ENCODE data around the gene ATM. TPM values are rescaled to one million over a fixed set of nuclear protein-coding genes. Genes with fewer than 3 reads are reported as not detected.
"Not testable (repeated sequence)": the region's sequence is repeated elsewhere in the genome, so short reads cannot be mapped to it uniquely, and the experiment has no call there.

Gene ATM
- polyA plus RNA-seq, 1 donor from 2014 or later = 74.6 TPM

DNA sequence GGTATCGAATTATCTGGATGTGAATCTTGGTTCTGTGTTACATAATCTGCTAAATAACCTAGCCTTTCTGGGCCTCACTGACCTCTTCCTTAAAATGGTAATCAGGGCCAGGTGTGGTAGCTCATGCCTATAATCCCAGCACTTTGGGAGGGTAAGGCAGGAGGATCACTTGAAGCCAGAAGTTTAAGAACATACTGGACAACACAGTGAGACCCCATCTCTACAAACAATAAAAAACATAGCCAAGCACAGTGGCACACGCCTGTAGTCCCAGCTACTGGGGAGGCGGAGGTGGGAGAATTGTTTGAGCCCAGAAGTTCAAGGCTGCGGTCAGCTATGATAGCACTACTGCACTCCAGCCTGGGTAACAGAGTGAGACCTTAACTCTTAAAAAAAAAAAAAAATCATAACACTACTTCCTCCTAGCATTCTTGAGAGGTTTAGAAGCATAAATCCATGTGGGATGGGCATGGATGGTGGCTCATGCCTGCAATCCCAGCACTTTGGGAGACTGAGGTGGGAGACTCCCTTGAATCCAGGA, 171.9 kb downstream of the ATM start:
- TF ChIP-seq TAF1 (IDR thresholded peaks at IDR 0.05; ENCODE audit: low read depth) = no peak
- TF ChIP-seq, protein P1, sequence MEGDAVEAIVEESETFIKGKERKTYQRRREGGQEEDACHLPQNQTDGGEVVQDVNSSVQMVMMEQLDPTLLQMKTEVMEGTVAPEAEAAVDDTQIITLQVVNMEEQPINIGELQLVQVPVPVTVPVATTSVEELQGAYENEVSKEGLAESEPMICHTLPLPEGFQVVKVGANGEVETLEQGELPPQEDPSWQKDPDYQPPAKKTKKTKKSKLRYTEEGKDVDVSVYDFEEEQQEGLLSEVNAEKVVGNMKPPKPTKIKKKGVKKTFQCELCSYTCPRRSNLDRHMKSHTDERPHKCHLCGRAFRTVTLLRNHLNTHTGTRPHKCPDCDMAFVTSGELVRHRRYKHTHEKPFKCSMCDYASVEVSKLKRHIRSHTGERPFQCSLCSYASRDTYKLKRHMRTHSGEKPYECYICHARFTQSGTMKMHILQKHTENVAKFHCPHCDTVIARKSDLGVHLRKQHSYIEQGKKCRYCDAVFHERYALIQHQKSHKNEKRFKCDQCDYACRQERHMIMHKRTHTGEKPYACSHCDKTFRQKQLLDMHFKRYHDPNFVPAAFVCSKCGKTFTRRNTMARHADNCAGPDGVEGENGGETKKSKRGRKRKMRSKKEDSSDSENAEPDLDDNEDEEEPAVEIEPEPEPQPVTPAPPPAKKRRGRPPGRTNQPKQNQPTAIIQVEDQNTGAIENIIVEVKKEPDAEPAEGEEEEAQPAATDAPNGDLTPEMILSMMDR (IDR thresholded peaks at IDR 0.05; ENCODE audit: poor library complexity, severe bottlenecking) = no peak
- TF ChIP-seq POLR2AphosphoS5 (IDR thresholded peaks at IDR 0.05) = no peak
- TF ChIP-seq MXI1 (conservative IDR thresholded peaks at IDR 0.05; ENCODE audit: poor library complexity, severe bottlenecking) = no peak
- TF ChIP-seq EP300 (conservative IDR thresholded peaks at IDR 0.05; ENCODE audit: poor library complexity, severe bottlenecking) = no peak
- TF ChIP-seq EZH2 (IDR thresholded peaks at IDR 0.05; ENCODE audit: borderline replicate concordance, insufficient read depth, low read length, poor library complexity, severe bottlenecking) = no peak
- TF ChIP-seq RAD21 (conservative IDR thresholded peaks at IDR 0.05) = no peak
- TF ChIP-seq SMC3 (conservative IDR thresholded peaks at IDR 0.05; ENCODE audit: poor library complexity) = no peak
- TF ChIP-seq, protein P2, sequence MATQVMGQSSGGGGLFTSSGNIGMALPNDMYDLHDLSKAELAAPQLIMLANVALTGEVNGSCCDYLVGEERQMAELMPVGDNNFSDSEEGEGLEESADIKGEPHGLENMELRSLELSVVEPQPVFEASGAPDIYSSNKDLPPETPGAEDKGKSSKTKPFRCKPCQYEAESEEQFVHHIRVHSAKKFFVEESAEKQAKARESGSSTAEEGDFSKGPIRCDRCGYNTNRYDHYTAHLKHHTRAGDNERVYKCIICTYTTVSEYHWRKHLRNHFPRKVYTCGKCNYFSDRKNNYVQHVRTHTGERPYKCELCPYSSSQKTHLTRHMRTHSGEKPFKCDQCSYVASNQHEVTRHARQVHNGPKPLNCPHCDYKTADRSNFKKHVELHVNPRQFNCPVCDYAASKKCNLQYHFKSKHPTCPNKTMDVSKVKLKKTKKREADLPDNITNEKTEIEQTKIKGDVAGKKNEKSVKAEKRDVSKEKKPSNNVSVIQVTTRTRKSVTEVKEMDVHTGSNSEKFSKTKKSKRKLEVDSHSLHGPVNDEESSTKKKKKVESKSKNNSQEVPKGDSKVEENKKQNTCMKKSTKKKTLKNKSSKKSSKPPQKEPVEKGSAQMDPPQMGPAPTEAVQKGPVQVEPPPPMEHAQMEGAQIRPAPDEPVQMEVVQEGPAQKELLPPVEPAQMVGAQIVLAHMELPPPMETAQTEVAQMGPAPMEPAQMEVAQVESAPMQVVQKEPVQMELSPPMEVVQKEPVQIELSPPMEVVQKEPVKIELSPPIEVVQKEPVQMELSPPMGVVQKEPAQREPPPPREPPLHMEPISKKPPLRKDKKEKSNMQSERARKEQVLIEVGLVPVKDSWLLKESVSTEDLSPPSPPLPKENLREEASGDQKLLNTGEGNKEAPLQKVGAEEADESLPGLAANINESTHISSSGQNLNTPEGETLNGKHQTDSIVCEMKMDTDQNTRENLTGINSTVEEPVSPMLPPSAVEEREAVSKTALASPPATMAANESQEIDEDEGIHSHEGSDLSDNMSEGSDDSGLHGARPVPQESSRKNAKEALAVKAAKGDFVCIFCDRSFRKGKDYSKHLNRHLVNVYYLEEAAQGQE (IDR thresholded peaks at IDR 0.05; ENCODE audit: borderline replicate concordance) = no peak
- Histone ChIP-seq H3K36me3 (ENCODE audit: insufficient read depth, low read length) (no peaks in the 10 kb centered on the region), H3F3A (ENCODE audit: insufficient read depth, low read length, poor library complexity, severe bottlenecking) (no peaks in the 10 kb centered on the region), H3K4me2 (ENCODE audit: low read length) (no peak overlapping the region), H3K4me3 (ENCODE audit: low read length) (no peak overlapping the region), H3K9ac (ENCODE audit: low read length) (no peak overlapping the region), H3K79me2 (replicated peaks; ENCODE audit: insufficient read depth, low read length) (no peaks in the 10 kb centered on the region), H3K27ac (ENCODE audit: low read length) (no peak overlapping the region), H3K9me2 (ENCODE audit: insufficient read depth, low read length) (no peaks in the 10 kb centered on the region), H2AFZ (ENCODE audit: low read depth, low read length) (no peak overlapping the region), H3K9me3 (ENCODE audit: low read length) (no peaks in the 10 kb centered on the region), H4K20me1 (ENCODE audit: insufficient read depth) (no peaks in the 10 kb centered on the region), H3K27me3 (ENCODE audit: insufficient read depth, low read depth, low read length) (no peaks in the 10 kb centered on the region)

DNA sequence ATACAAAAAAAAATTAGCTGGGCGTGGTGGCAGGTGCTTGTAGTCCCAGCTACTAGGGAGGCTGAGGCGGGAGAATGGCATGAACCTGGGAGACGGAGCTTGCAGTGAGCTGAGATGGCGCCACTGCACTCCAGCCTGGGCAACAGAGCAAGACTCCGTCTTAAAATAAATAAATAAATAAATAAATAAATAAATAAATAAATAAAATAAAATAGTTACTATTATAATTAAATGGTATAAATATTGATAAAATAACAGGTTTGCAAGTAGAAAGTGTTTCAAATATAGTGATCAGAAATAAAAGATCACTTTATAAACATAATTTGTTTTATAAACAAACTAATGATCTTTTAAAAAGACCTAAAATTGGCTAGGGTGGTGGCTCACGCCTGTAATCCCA, 173.8 kb downstream of the ATM start:
- H3K4me2 ChIP-seq (ENCODE audit: low read length) = not testable (repeated sequence)

DNA sequence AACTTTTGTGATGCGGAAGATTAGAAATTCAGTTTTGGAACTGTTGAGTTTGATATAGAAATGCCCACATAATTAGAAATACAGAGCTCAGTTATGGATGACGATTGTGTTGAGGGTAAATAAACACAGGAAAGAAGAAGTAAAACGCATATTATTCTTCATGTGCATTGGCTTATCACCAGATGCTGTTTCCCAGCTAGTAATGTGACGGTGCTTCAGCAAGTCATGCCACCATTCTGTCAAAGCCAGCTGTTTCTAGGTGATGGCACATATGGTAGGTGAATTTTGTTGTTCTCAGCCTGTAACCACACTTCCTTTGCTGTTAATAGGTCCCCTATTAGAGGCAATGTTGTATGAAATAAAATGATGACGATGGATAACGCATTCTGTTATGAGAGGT, 175.6 kb downstream of the ATM start:
- no peaks in the 10 kb centered on the region for H4K20me1 ChIP-seq (ENCODE audit: insufficient read depth)
- H3K9ac ChIP-seq (ENCODE audit: low read length) = no peak overlapping the region
- H3K27ac ChIP-seq (ENCODE audit: low read length) = no peak overlapping the region
- no peaks in the 10 kb centered on the region for H3F3A ChIP-seq (ENCODE audit: insufficient read depth, low read length, poor library complexity, severe bottlenecking)
- no peak overlapping the region for H3K4me2 ChIP-seq (ENCODE audit: low read length)
- no peaks in the 10 kb centered on the region for H3K9me3 ChIP-seq (ENCODE audit: low read length)
- no peak overlapping the region for H2AFZ ChIP-seq (ENCODE audit: low read depth, low read length)
- no peaks in the 10 kb centered on the region for H3K27me3 ChIP-seq (ENCODE audit: insufficient read depth, low read depth, low read length)
- H3K79me2 ChIP-seq (replicated peaks; ENCODE audit: insufficient read depth, low read length) = no peaks in the 10 kb centered on the region
- TF ChIP-seq, protein P2 (IDR thresholded peaks at IDR 0.05; ENCODE audit: borderline replicate concordance) = no peak
- TF ChIP-seq EZH2 (IDR thresholded peaks at IDR 0.05; ENCODE audit: borderline replicate concordance, insufficient read depth, low read length, poor library complexity, severe bottlenecking) = no peak
- TF ChIP-seq, protein P1 (IDR thresholded peaks at IDR 0.05; ENCODE audit: poor library complexity, severe bottlenecking) = no peak
- no peak for TF ChIP-seq SMC3 (conservative IDR thresholded peaks at IDR 0.05; ENCODE audit: poor library complexity)
- no peak for TF ChIP-seq EP300 (conservative IDR thresholded peaks at IDR 0.05; ENCODE audit: poor library complexity, severe bottlenecking)
- H3K9me2 ChIP-seq (ENCODE audit: insufficient read depth, low read length) = no peaks in the 10 kb centered on the region
- no peak overlapping the region for H3K4me3 ChIP-seq (ENCODE audit: low read length)
- H3K36me3 ChIP-seq (ENCODE audit: insufficient read depth, low read length) = no peaks in the 10 kb centered on the region

More for the DNA sequence above, 173.8 kb downstream of the ATM start:
- H3K9ac ChIP-seq (ENCODE audit: low read length); H3K27ac ChIP-seq (ENCODE audit: low read length); H3K36me3 ChIP-seq (ENCODE audit: insufficient read depth, low read length); H3K79me2 ChIP-seq (replicated peaks; ENCODE audit: insufficient read depth, low read length); H3K9me2 ChIP-seq (ENCODE audit: insufficient read depth, low read length); H3K27me3 ChIP-seq (ENCODE audit: insufficient read depth, low read depth, low read length); H2AFZ ChIP-seq (ENCODE audit: low read depth, low read length); H3K4me3 ChIP-seq (ENCODE audit: low read length); H3K9me3 ChIP-seq (ENCODE audit: low read length); H3F3A ChIP-seq (ENCODE audit: insufficient read depth, low read length, poor library complexity, severe bottlenecking); H4K20me1 ChIP-seq (ENCODE audit: insufficient read depth): not testable (repeated sequence)

Data from neural cell (in vitro differentiated cells).